H1 (cell line): Measurements from ENCODE around the gene OR52I2. TPM values are rescaled to one million over a fixed set of nuclear protein-coding genes. Genes with fewer than 3 reads are reported as not detected.

Experiments used
- CTCF ChIA-PET: fragments of 300-600 bp; sonication (Branson Sonifier 250); formaldehyde crosslinking; loops from one replicate; lab custom pipeline; 2021; ENCODE audit not compliant: partially characterized antibody; lab: Charles Lee
- POLR2A ChIA-PET: fragments of 300-600 bp; sonication (Branson Sonifier 250); formaldehyde crosslinking; loops from one replicate; lab custom pipeline; 2021; ENCODE audit warnings: inconsistent platforms; ENCODE audit not compliant: partially characterized antibody; lab: Charles Lee
- DNase-seq, 2 experiments: peaks; one replicate each; pipeline versions ENCODE4 v3.0.0 to v3.0.0-alpha.2; 2010 to 2022; ENCODE audit warnings: low spot score in 2 of 2, low read depth in 1 of 2, mixed read lengths in 1 of 2
- FAIRE-seq: peaks from 2 replicates; lab custom pipeline; 2011; peaks lifted over from hg19 to GRCh38; lab: Jason Lieb, UNC
- H2AFZ ChIP-seq: 2 replicates; pipeline ENCODE4 v1.8.1; 2012; ENCODE audit warnings: low read length, inconsistent platforms
- H2AK5ac ChIP-seq: 2 replicates; pipeline ENCODE4 v1.6.1; 2013; ENCODE audit warnings: low read depth, low read length
- H2BK120ac ChIP-seq: replicated peaks from 2 replicates; pipeline ENCODE3; 2013; ENCODE audit warnings: low read depth, low read length, inconsistent platforms
- H2BK12ac ChIP-seq: 2 replicates; pipeline ENCODE4 v1.6.1; 2013; ENCODE audit warnings: low read depth, low read length
- H2BK15ac ChIP-seq: 2 replicates; pipeline ENCODE4 v1.6.1; 2013; ENCODE audit warnings: low read length
- H2BK20ac ChIP-seq: 2 replicates; pipeline ENCODE4 v1.6.1; 2013; ENCODE audit warnings: low read length
- H2BK5ac ChIP-seq: 2 replicates; pipeline ENCODE4 v1.6.1; 2013; ENCODE audit warnings: low read depth, low read length
- H3K14ac ChIP-seq: 2 replicates; pipeline ENCODE4 v1.6.1; 2013; ENCODE audit warnings: inconsistent platforms; ENCODE audit not compliant: insufficient read length
- H3K18ac ChIP-seq: 2 replicates; pipeline ENCODE4 v1.6.1; 2013; ENCODE audit warnings: low read length; ENCODE audit errors: extremely low read depth
- H3K23ac ChIP-seq: 2 replicates; pipeline ENCODE4 v1.6.1; 2013; ENCODE audit warnings: inconsistent platforms; ENCODE audit not compliant: insufficient read length
- H3K23me2 ChIP-seq: 2 replicates; pipeline ENCODE4 v1.6.1; 2013; ENCODE audit warnings: low read depth, low read length
- H3K27ac ChIP-seq: 2 replicates; pipeline ENCODE4 v1.6.1; 2011; ENCODE audit warnings: low read depth, low read length, inconsistent platforms
- H3K27me3 ChIP-seq, 4 experiments: replicated peaks in 1 of 4; 1 replicate in 1 of 4; 2 replicates in 3 of 4; pipeline versions ENCODE4 v1.6.1 to v1.8.1; 2011 to 2013; ENCODE audit warnings: low read length in 3 of 4, mild to moderate bottlenecking in 3 of 4, inconsistent platforms in 2 of 4, mixed read lengths in 2 of 4, moderate library complexity in 1 of 4; ENCODE audit not compliant: control insufficient read depth in 3 of 4, insufficient read depth in 3 of 4; ENCODE audit errors: extremely low read depth in 1 of 4
- H3K36me3 ChIP-seq, 4 experiments: 2 replicates each; pipeline versions ENCODE4 v1.6.1 to v1.8.1; 2011 to 2013; ENCODE audit warnings: mild to moderate bottlenecking in 4 of 4, low read length in 3 of 4, moderate library complexity in 2 of 4, control low read depth in 1 of 4, inconsistent platforms in 1 of 4; ENCODE audit not compliant: insufficient read depth in 4 of 4, control insufficient read depth in 2 of 4
- H3K4ac ChIP-seq: replicated peaks from 2 replicates; pipeline ENCODE3; 2013; ENCODE audit warnings: low read length, low read depth, mixed read lengths, inconsistent platforms; ENCODE audit not compliant: insufficient read length
- H3K4me1 ChIP-seq, 4 experiments: replicated peaks in 1 of 4; 1 replicate in 1 of 4; 2 replicates in 3 of 4; pipeline versions ENCODE4 v1.6.1 to v1.8.1; 2011 to 2013; ENCODE audit warnings: low read length in 3 of 4, inconsistent platforms in 2 of 4, mixed read lengths in 1 of 4; ENCODE audit not compliant: insufficient read depth in 4 of 4, control insufficient read depth in 3 of 4
- H3K4me2 ChIP-seq, 2 experiments: 2 replicates each; pipeline versions ENCODE4 v1.6.1 to v1.8.1; 2011 to 2013; ENCODE audit warnings: low read depth in 2 of 2, low read length in 2 of 2, control low read depth in 1 of 2, inconsistent platforms in 1 of 2, mild to moderate bottlenecking in 1 of 2; ENCODE audit not compliant: insufficient read depth in 1 of 2
- H3K4me3 ChIP-seq, 4 experiments: fragments of 200-600, 300-600 bp in 1 of 4; sonication (generic), shearing (Covaris generic), sonication (Bioruptor Twin) in 1 of 4; 2 replicates each; pipeline versions ENCODE4 v1.5.1 to v1.8.1; 2011 to 2016; ENCODE audit warnings: low read length in 4 of 4, low read depth in 3 of 4, control low read depth in 2 of 4, inconsistent platforms in 2 of 4, mild to moderate bottlenecking in 2 of 4, mixed read lengths in 1 of 4, moderate library complexity in 1 of 4; ENCODE audit not compliant: insufficient read depth in 2 of 4; ENCODE audit errors: extremely low read depth in 1 of 4
- H3K56ac ChIP-seq: replicated peaks from 2 replicates; pipeline ENCODE3; 2013; ENCODE audit warnings: low read depth, mild to moderate bottlenecking, mixed read lengths, low read length, inconsistent platforms; ENCODE audit not compliant: insufficient read length
- H3K79me1 ChIP-seq: 2 replicates; pipeline ENCODE4 v1.6.1; 2013; ENCODE audit warnings: low read depth, low read length, control low read depth
- H3K79me2 ChIP-seq, 2 experiments: 2 replicates each; pipeline versions ENCODE4 v1.6.1 to v1.8.1; 2012 to 2013; ENCODE audit warnings: low read length in 2 of 2, mild to moderate bottlenecking in 2 of 2, inconsistent platforms in 1 of 2; ENCODE audit not compliant: insufficient read depth in 2 of 2, control insufficient read depth in 1 of 2
- H3K9ac ChIP-seq, 4 experiments: replicated peaks in 1 of 4; 1 replicate in 1 of 4; 2 replicates in 3 of 4; pipeline versions ENCODE4 v1.6.1 to v1.8.1; 2011 to 2013; ENCODE audit warnings: low read depth in 3 of 4, low read length in 3 of 4, control low read depth in 2 of 4, mild to moderate bottlenecking in 2 of 4, moderate library complexity in 2 of 4, inconsistent platforms in 1 of 4; ENCODE audit errors: extremely low read depth in 1 of 4
- H3K9me3 ChIP-seq, 2 experiments: 2 replicates each; pipeline versions ENCODE4 v1.6.1 to v1.8.1; 2012 to 2013; ENCODE audit warnings: mild to moderate bottlenecking in 2 of 2, moderate library complexity in 2 of 2, control low read depth in 1 of 2, inconsistent platforms in 1 of 2, low read depth in 1 of 2, low read length in 1 of 2, mixed read lengths in 1 of 2; ENCODE audit not compliant: insufficient read depth in 2 of 2
- H4K20me1 ChIP-seq, 2 experiments: replicated peaks in 1 of 2; 2 replicates each; pipeline versions ENCODE3 to v1.8.1; 2011 to 2013; ENCODE audit warnings: inconsistent platforms in 2 of 2, low read length in 2 of 2, mild to moderate bottlenecking in 1 of 2; ENCODE audit not compliant: insufficient read depth in 2 of 2, control insufficient read depth in 1 of 2
- H4K5ac ChIP-seq: 2 replicates; pipeline ENCODE4 v1.6.1; 2013; ENCODE audit warnings: low read length, low read depth, mixed read lengths, inconsistent platforms; ENCODE audit not compliant: insufficient read length
- H4K8ac ChIP-seq: 2 replicates; pipeline ENCODE4 v1.8.0; 2013; ENCODE audit warnings: mild to moderate bottlenecking, moderate library complexity, low read length, inconsistent platforms; ENCODE audit not compliant: insufficient read depth; ENCODE audit errors: extremely low read depth
- H4K91ac ChIP-seq: replicated peaks from 2 replicates; pipeline ENCODE3; 2013; ENCODE audit warnings: low read length, mixed read lengths, inconsistent platforms; ENCODE audit not compliant: insufficient read length
- ATF2 ChIP-seq: IDR thresholded peaks from 2 replicates; pipeline ENCODE4 v1.6.1; 2012; ENCODE audit warnings: low read length, inconsistent platforms
- BACH1 ChIP-seq: IDR thresholded peaks from 2 replicates; pipeline ENCODE4 v1.6.1; 2012; ENCODE audit warnings: low read length, improper control_type of control experiment
- CTCF ChIP-seq, 3 experiments: IDR thresholded peaks; 1 replicate in 2 of 3; 2 replicates in 1 of 3; pipeline versions ENCODE4 v1.5.1 to v1.6.1; 2011; ENCODE audit warnings: low read length in 3 of 3, mild to moderate bottlenecking in 3 of 3, inconsistent platforms in 2 of 3, low read depth in 1 of 3, moderate library complexity in 1 of 3; ENCODE audit not compliant: insufficient read depth in 1 of 3; ENCODE audit errors: control extremely low read depth in 1 of 3
- EZH2 ChIP-seq: fragments of 200-600 bp; sonication (generic); IDR thresholded peaks from 2 replicates; pipeline ENCODE4 v1.7.1; 2012; ENCODE audit warnings: low read depth, mild to moderate bottlenecking, moderate library complexity, low read length, inconsistent platforms; ENCODE audit not compliant: severe bottlenecking
- RNF2 ChIP-seq: fragments of 200-900, 300-1000 bp; sonication (generic); IDR thresholded peaks from 2 replicates; pipeline ENCODE4 v1.7.1; 2016; ENCODE audit warnings: borderline replicate concordance, low read depth, mild to moderate bottlenecking, antibody characterized with exemption, low read length; ENCODE audit not compliant: poor library complexity, severe bottlenecking; ENCODE audit errors: missing control alignments
- SUZ12 ChIP-seq: fragments of 200-600 bp; sonication (generic); IDR thresholded peaks from 2 replicates; pipeline ENCODE4 v1.6.1; 2012; ENCODE audit warnings: mild to moderate bottlenecking, inconsistent platforms, low read length, moderate library complexity, mixed read lengths
- TAF7 ChIP-seq: optimal IDR thresholded peaks from 2 replicates; pipeline ENCODE3; 2011; ENCODE audit warnings: low read depth, mild to moderate bottlenecking, inconsistent platforms, low read length, moderate library complexity, borderline replicate concordance
- WGBS, 2 experiments: shearing (Covaris generic) in 1 of 2; methylation state at CpG; one replicate each; pipeline versions ENCODE4 v1.1.6 to v1.1.7; 2013 to 2015; ENCODE audit warnings: low lambda C conversion rate in 2 of 2, mixed read lengths in 2 of 2, inconsistent platforms in 1 of 2, low coverage in 1 of 2, missing lambda C conversion rate in 1 of 2; ENCODE audit not compliant: insufficient replicate concordance in 2 of 2, insufficient coverage in 1 of 2, insufficient read length in 1 of 2; ENCODE audit errors: extremely low coverage in 1 of 2, missing lambda C conversion rate in 1 of 2; 5-methylcytosine and 5-hydroxymethylcytosine counted together
- polyA plus RNA-seq, 7 experiments: library from polyadenylated mRNA; depleted of rRNA in 3 of 7; stranded (reverse) in 5 of 7; unstranded in 2 of 7; fragments of >200 nt in 5 of 7; fragments of 200-250 nt in 2 of 7; gene quantifications; 1 replicate in 5 of 7; 2 replicates in 1 of 7; 4 replicates in 1 of 7; pipeline versions ENCODE4 v1.2.1 to v1.2.3, GENCODE V29; 2011 to 2013; ENCODE audit warnings: missing spikeins in 2 of 7, mixed read lengths in 2 of 7
- total RNA-seq: library from RNA; stranded (reverse); fragmentation: NEBNext Ultra II Directional; extraction: Animal tissue kit (Norgen Biotek cat#: 25700); gene quantifications from 2 replicates; pipeline ENCODE4 v1.2.1, GENCODE V29; 2021

The OR52I2 gene
- total and polyA plus RNA-seq, 2 of the 8 experiments (the other 6 are each of a cell fraction or from before 2014, with no cell fraction given): not detected

GRCh38 chr11:4551346-4551979, 30.1 kb upstream of the OR52I2 start:
- Histone ChIP-seq H3K36me3 (no peaks in the 10 kb centered on the region), H2BK20ac (no peak overlapping the region), H2AFZ (no peak overlapping the region), H3K14ac (no peak overlapping the region), H3K4me2 (no peak overlapping the region), H2BK120ac (no peak overlapping the region), H3K18ac (no peak overlapping the region), H4K5ac (no peak overlapping the region), H3K9me3 (peaks cover 0 to 3% of the 10 kb centered on the region in 2 experiments; a peak in 1 of 4 replicates), H3K27me3 (no peaks in the 10 kb centered on the region), H2BK15ac (no peak overlapping the region), H3K79me2 (no peaks in the 10 kb centered on the region), H3K4ac (no peak overlapping the region), H3K23me2 (no peaks in the 10 kb centered on the region; the same call in 1 of the 2 replicates), H3K56ac (no peak overlapping the region), H3K4me3 (no peak overlapping the region), H2BK5ac (no peak overlapping the region), H3K9ac (no peak overlapping the region), H3K79me1 (no peaks in the 10 kb centered on the region), H2AK5ac (no peak overlapping the region), H3K23ac (no peak overlapping the region), H3K27ac (no peak overlapping the region), H4K91ac (no peak overlapping the region), H4K8ac (no peak overlapping the region), H2BK12ac (no peak overlapping the region), H4K20me1 (no peaks in the 10 kb centered on the region), H3K4me1 (no peaks in the 10 kb centered on the region)
- no peak for FAIRE-seq
- ChIA-PET POLR2A (no interaction called here), CTCF (interaction anchor here (0.6 to 8.0 kb wide), 17 partner anchors 10 to 680 kb away, joined by 3 to 72 read pairs (median 4); no protein-coding TSS in a partner anchor)
- DNase-seq: no peak
- WGBS, 2 experiments: 81% methylated on average over 8 of the region's 8 CpGs; no CpG with 5 or more reads in 1 of the 2 experiments
- TF ChIP-seq BACH1 (no peak), TAF7 (no peak), ATF2 (no peak), RNF2 (no peak), CTCF (IDR thresholded peaks at IDR 0.05; ENCODE audit: control extremely low read depth in 1 of 3, insufficient read depth in 1 of 3, low read depth in 1 of 3, low read length in 3 of 3) (peak in 2 of 3 experiments; percentile 34 to 51; a peak in 3 of 4 replicates), SUZ12 (no peak), EZH2 (no peak)
